KMS-11 (cell line): ENCODE results near the gene OSBPL9.
A peak's percentile ranks its signal among the peaks of the same experiment; 100 is the strongest.

Source experiments
- H2AFZ ChIP-seq: fragments of 200-600 bp; sonication (generic); 2 replicates; pipeline ENCODE4 v1.6.1; 2016; ENCODE audit warnings: antibody characterized with exemption, mixed run types, low read depth
- H3K27ac ChIP-seq: fragments of 200-600 bp; sonication (generic); 2 replicates; pipeline ENCODE4 v1.6.1; 2016; ENCODE audit warnings: mild to moderate bottlenecking, mixed run types
- H3K27me3 ChIP-seq: fragments of 200-600 bp; sonication (generic); 2 replicates; pipeline ENCODE4 v1.6.1; 2017; ENCODE audit warnings: mild to moderate bottlenecking, low read depth, mixed run types, moderate library complexity; ENCODE audit not compliant: insufficient read depth
- H3K36me3 ChIP-seq: fragments of 200-600 bp; sonication (generic); 2 replicates; pipeline ENCODE4 v1.6.1; 2017; ENCODE audit warnings: mild to moderate bottlenecking, mixed run types; ENCODE audit not compliant: insufficient read depth
- H3K4me1 ChIP-seq: fragments of 200-600 bp; sonication (generic); 2 replicates; pipeline ENCODE4 v1.6.1; 2016; ENCODE audit warnings: mild to moderate bottlenecking, low read depth, mixed run types; ENCODE audit not compliant: poor library complexity, severe bottlenecking
- H3K4me2 ChIP-seq: fragments of 200-600 bp; sonication (generic); 2 replicates; pipeline ENCODE4 v1.7.0; 2016; ENCODE audit warnings: mild to moderate bottlenecking, mixed run types
- H3K4me3 ChIP-seq: fragments of 200-600 bp; sonication (generic); IDR thresholded peaks from 2 replicates; pipeline ENCODE4 v1.6.1; 2017; ENCODE audit warnings: low read depth, low read length, mixed read lengths; ENCODE audit not compliant: insufficient read depth
- H3K79me2 ChIP-seq: fragments of 200-600 bp; sonication (generic); 2 replicates; pipeline ENCODE4 v1.6.1; 2016; ENCODE audit warnings: low read depth, mixed run types; ENCODE audit not compliant: insufficient read depth
- H3K9ac ChIP-seq: fragments of 200-600 bp; sonication (generic); 2 replicates; pipeline ENCODE4 v1.6.1; 2016; ENCODE audit warnings: mild to moderate bottlenecking, mixed run types
- H4K20me1 ChIP-seq: fragments of 200-600 bp; sonication (generic); 2 replicates; pipeline ENCODE4 v1.6.1; 2016; ENCODE audit warnings: mild to moderate bottlenecking, mixed run types; ENCODE audit not compliant: insufficient read depth
- TF ChIP-seq, protein P1 (sequence below): fragments of 200-600 bp; sonication (generic); conservative IDR thresholded peaks from 2 replicates; pipeline ENCODE4 v1.6.1; 2017; ENCODE audit warnings: low read depth, mild to moderate bottlenecking, antibody characterized with exemption, low read length, moderate library complexity, mixed read lengths

Gene OSBPL9

DNA sequence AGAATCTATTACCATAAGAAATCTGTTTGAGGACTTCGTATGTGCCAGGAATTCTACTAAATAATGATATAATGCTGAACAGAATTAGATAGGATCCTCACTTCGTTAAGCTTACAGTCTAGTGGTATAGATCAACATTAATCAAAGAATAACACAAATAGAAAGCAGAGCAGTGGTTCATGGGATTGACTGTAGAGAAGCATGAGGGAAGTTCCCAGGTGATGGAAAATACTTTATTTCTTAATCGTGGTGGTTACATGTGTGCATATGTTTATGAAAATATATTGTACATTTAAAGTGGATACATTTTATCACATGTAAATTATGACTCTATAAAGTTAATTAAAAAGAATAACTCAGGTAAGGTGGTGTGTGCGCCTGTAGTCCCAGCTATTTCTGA, 110.5 kb downstream of the OSBPL9 start:
- no peak overlapping the region for H3K4me3 ChIP-seq
- H3K36me3 ChIP-seq = no peaks in the 10 kb centered on the region
- H3K27me3 ChIP-seq = no peaks in the 10 kb centered on the region
- no peaks in the 10 kb centered on the region for H4K20me1 ChIP-seq
- peaks cover 7% of the 10 kb centered on the region for H3K4me1 ChIP-seq
- H3K27ac ChIP-seq = no peak overlapping the region
- TF ChIP-seq, protein P1, sequence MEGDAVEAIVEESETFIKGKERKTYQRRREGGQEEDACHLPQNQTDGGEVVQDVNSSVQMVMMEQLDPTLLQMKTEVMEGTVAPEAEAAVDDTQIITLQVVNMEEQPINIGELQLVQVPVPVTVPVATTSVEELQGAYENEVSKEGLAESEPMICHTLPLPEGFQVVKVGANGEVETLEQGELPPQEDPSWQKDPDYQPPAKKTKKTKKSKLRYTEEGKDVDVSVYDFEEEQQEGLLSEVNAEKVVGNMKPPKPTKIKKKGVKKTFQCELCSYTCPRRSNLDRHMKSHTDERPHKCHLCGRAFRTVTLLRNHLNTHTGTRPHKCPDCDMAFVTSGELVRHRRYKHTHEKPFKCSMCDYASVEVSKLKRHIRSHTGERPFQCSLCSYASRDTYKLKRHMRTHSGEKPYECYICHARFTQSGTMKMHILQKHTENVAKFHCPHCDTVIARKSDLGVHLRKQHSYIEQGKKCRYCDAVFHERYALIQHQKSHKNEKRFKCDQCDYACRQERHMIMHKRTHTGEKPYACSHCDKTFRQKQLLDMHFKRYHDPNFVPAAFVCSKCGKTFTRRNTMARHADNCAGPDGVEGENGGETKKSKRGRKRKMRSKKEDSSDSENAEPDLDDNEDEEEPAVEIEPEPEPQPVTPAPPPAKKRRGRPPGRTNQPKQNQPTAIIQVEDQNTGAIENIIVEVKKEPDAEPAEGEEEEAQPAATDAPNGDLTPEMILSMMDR = no peak
- no peak overlapping the region for H3K9ac ChIP-seq
- no peak overlapping the region for H3K4me2 ChIP-seq
- no peak overlapping the region for H2AFZ ChIP-seq
- H3K79me2 ChIP-seq = no peaks in the 10 kb centered on the region

DNA sequence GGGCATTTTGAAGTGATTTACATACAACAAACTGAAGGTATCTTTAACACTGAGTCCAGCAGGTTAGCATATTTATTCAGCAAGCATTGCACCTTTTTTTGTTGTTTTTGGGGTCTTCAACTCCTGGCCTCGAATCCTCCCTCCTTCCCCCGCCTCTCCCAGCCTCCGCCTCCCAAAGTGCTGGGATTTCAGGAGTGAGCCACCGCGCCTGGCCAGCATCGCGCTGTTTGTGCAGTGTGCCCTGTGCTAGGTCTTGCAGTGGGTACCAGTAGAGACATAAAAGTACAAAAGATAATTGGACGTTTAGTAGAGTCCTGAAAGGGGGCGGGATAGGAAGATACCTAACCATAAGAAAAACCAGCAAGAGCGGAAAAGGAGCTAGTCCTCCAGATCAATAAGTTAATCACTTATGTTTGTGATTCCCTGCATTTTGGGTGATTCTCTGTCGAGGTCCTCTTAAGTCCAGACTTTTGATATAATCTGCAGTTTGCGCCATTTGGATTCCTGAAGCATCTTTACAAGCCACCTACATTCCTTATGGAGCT, 111.8 kb downstream of the OSBPL9 start:
- Histone ChIP-seq H2AFZ (peak overlapping the region; percentile 30; the same call in 1 of the 2 replicates), H3K79me2 (no peaks in the 10 kb centered on the region), H3K4me3 (no peak overlapping the region), H3K9ac (peak overlapping the region; percentile 50; the same call in 1 of the 2 replicates), H3K27me3 (no peaks in the 10 kb centered on the region), H3K4me1 (peaks cover 7% of the 10 kb centered on the region), H3K36me3 (no peaks in the 10 kb centered on the region), H3K27ac (no peak overlapping the region; the same call in 1 of the 2 replicates), H4K20me1 (no peaks in the 10 kb centered on the region), H3K4me2 (no peak overlapping the region)
- TF ChIP-seq, protein P1 = no peak

DNA sequence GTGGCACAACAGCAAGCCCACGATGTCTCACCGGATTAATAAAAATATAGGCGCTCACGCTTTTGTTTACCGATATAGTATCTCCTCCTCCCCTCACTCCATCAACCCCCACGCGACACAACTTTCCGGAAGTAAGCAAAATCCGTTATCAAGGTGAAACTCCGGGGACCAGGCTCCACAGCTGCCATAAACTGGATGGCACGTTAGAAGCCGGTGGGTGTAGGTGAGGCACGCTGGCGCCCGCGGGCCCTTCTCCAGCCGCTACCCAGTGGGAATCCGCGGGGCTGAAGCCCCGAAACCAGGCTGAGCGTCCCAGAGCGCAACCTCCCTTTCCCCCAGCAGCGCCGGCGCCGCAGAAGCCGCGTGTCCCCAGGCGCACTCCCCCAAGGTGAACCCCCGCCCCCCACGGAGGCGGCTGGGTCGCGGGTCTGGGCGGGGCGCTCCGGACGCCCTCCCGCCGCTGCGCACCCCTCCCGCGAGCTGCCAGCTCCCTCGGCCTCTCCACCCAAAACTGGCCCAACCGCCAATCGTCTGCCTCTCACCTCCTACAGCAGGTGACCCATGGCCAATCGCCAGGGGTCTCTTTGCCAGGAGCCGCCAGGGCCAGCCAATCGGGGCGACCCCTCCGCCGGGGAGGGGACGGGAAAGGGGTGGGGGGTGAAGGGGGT, 112.4 kb downstream of the OSBPL9 start:
- no peak overlapping the region; the same call in 1 of the 2 replicates for H3K27ac ChIP-seq
- no peak overlapping the region for H3K4me3 ChIP-seq
- no peaks in the 10 kb centered on the region for H3K36me3 ChIP-seq
- no peaks in the 10 kb centered on the region for H4K20me1 ChIP-seq
- no peaks in the 10 kb centered on the region for H3K79me2 ChIP-seq
- H3K4me1 ChIP-seq = peaks cover 7% of the 10 kb centered on the region
- TF ChIP-seq, protein P1 = no peak
- H2AFZ ChIP-seq = peak overlapping the region; percentile 30; the same call in 1 of the 2 replicates
- H3K4me2 ChIP-seq = no peak overlapping the region
- no peaks in the 10 kb centered on the region for H3K27me3 ChIP-seq
- peak overlapping the region; percentile 50; the same call in 1 of the 2 replicates for H3K9ac ChIP-seq

DNA sequence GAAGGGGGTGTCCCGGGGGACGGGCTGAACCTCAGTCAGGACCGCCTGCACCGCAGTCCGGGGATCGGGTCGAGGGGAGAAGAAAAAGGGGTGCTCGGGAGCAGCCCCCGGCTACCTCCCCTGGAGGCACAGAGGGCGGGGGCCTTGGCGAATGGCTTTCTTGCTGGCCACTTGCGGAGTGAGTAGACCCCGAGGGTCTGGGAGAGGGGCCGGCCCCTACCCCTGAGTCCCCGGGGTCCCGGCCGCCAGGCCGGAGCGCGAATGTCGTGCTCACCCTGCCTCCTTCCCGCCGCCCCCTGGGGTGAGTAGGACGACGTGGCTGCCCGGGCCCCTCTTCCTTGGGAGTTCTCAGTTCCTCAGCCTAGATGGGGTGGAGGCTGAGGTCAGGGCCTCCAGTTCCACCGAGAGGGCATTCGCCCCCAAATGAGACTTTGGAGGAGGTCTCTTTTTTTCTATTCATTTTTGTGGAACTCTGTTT, 113.0 kb downstream of the OSBPL9 start:
- H3K79me2 ChIP-seq = no peaks in the 10 kb centered on the region
- H2AFZ ChIP-seq = peak overlapping the region; percentile 26; the same call in 1 of the 2 replicates
- peak overlapping the region; percentile 41; the same call in 1 of the 2 replicates for H3K9ac ChIP-seq
- H3K4me3 ChIP-seq = no peak overlapping the region
- H3K4me2 ChIP-seq = peak overlapping the region; percentile 78
- no peaks in the 10 kb centered on the region for H4K20me1 ChIP-seq
- no peak overlapping the region for H3K27ac ChIP-seq
- H3K27me3 ChIP-seq = no peaks in the 10 kb centered on the region
- TF ChIP-seq, protein P1 = no peak
- no peaks in the 10 kb centered on the region for H3K36me3 ChIP-seq
- peaks cover 7% of the 10 kb centered on the region for H3K4me1 ChIP-seq
